Esophagus muscularis mucosa (tissue), 4 donors: ENCODE measurements around the gene DUSP18. TPM values are rescaled to one million over a fixed set of nuclear protein-coding genes. Genes with fewer than 3 reads are reported as not detected.
"Not testable (repeated sequence)": the region's sequence is repeated elsewhere in the genome, so short reads cannot be mapped to it uniquely, and the experiment has no call there.

Experiments
- DNase-seq: peaks from one replicate; pipeline ENCODE4 v3.0.0-alpha.2; 2017; ENCODE audit errors: extremely low spot score
- H3K27ac ChIP-seq, 4 donors: fragments of 200-600 bp; sonication (generic); replicated peaks in 1 of 4; 1 replicate in 3 of 4; 2 replicates in 1 of 4; pipeline ENCODE4 v1.5.1; 2016 to 2019; ENCODE audit warnings: mild to moderate bottlenecking in 1 of 4
- H3K27me3 ChIP-seq, 4 donors: fragments of 200-600 bp; sonication (generic); one replicate each; pipeline versions ENCODE4 v1.5.1 to v1.6.0; 2016 to 2019
- H3K36me3 ChIP-seq, 4 donors: fragments of 200-600 bp; sonication (generic); one replicate each; pipeline ENCODE4 v1.5.1; 2016 to 2019
- H3K4me1 ChIP-seq, 4 donors: fragments of 200-600 bp; sonication (generic); one replicate each; pipeline ENCODE4 v1.5.1; 2016 to 2019
- H3K4me3 ChIP-seq, 4 donors: fragments of 200-600 bp; sonication (generic); 1 replicate in 2 of 4; 2 replicates in 2 of 4; pipeline ENCODE4 v1.5.1; 2016 to 2019; ENCODE audit warnings: mild to moderate bottlenecking in 4 of 4, moderate library complexity in 1 of 4
- H3K9me3 ChIP-seq, 4 donors: fragments of 200-600 bp; sonication (generic); 1 replicate in 3 of 4; 2 replicates in 1 of 4; pipeline ENCODE4 v1.5.1; 2016 to 2019
- EP300 ChIP-seq: sonication (generic); formaldehyde crosslinking; IDR thresholded peaks from one replicate; pipeline ENCODE4 v1.6.1; 2017; ENCODE audit warnings: antibody characterized with exemption
- POLR2A ChIP-seq: fragments of 450-650 bp; IDR thresholded peaks from one replicate; pipeline ENCODE4 v1.6.1; 2017; ENCODE audit warnings: antibody characterized with exemption, moderate library complexity, mild to moderate bottlenecking, low read depth
- POLR2AphosphoS5 ChIP-seq, 2 donors: sonication (generic); formaldehyde crosslinking; IDR thresholded peaks; one replicate each; pipeline ENCODE4 v1.6.1; 2017; ENCODE audit warnings: antibody characterized with exemption in 2 of 2
- WGBS: methylation state at CpG from one replicate; pipeline ENCODE4 v1.1.5; 2018; 5-methylcytosine and 5-hydroxymethylcytosine counted together
- intact Hi-C: fragments of 100-400 bp; cut with DNase I; formaldehyde crosslinking; loops from one replicate; pipeline ENCODE4 v1.15.1; 2023
- total RNA-seq, 4 donors: library from RNA; depleted of rRNA; stranded (reverse); fragments of >200 nt; gene quantifications; one replicate each; pipeline versions ENCODE4 v1.1.0 to v1.2.1, GENCODE V29; 2016
- TF ChIP-seq, protein P1 (sequence below), 3 experiments: fragments of 200-600 bp in 2 of 3; fragments of 450-650 bp in 1 of 3; sonication (generic) in 2 of 3; IDR thresholded peaks; one replicate each; pipeline ENCODE4 v1.5.1; 2017 to 2019; ENCODE audit warnings: antibody characterized with exemption in 3 of 3, mild to moderate bottlenecking in 2 of 3, moderate library complexity in 1 of 3

DUSP18 gene
- total RNA-seq, 4 donors from 2014 or later, result 6.5 to 11.5 (median 9.8) TPM

DNA sequence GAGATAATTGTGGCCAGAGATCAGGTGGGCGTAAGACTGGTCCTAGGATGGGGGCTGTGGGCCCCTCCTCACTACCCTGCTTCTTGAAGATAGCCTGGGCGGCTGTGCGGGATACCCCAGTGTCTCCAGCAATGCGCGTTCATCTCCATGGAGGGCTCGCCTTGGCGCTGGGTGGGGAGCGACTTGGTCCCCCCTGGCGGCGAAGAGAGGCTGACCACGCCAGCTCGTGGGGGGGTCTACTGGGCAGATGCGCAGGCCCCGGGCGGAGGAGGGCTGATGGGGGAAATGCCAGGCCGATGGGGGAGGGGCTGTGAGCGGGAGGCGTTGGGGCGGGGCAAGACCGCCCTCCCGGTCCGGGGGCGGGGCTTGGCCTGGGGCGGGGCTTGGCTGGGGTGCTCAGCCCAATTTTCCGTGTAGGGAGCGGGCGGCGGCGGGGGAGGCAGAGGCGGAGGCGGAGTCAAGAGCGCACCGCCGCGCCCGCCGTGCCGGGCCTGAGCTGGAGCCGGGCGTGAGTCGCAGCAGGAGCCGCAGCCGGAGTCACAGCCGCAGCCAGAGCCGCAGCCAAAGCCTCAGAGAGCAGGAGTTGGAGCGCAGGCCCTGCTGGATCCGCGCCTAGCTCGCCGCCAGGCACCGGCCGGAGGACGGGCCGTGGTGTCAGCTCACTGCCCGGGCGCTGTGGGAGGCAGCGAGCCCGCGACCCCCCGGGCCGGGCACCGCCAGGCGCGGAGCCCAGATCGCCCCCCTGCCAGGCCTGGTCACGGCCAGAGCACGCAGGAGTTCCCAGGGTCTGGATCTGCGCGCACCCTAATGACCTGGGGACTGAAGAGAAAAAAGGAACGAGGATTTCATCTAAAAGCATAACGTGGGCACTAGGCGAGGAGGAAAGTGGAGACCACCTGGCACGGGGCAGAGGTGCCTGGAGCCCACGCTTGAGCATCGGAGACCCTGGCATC lies 32.1 kb downstream of the DUSP18 start, which contains the start of gene SLC35E4:
Gene SLC35E4, plus strand, starts transcription at position 509 of the 953 bp plus-strand sequence. CDS start 670 bp downstream, outside the sequence.
- Histone ChIP-seq H3K4me1 (peaks cover 30 to 51% (median 48%) of the 10 kb centered on the region in 4 donors), H3K9me3 (no peaks in the 10 kb centered on the region), H3K36me3 (no peaks in the 10 kb centered on the region), H3K27ac (peak within 1 kb of the TSS; percentile 91 to 95 (median 93)), H3K27me3 (no peaks in the 10 kb centered on the region), H3K4me3 (peak within 1 kb of the TSS; percentile 75 to 83 (median 78))
- TF ChIP-seq, protein P1, sequence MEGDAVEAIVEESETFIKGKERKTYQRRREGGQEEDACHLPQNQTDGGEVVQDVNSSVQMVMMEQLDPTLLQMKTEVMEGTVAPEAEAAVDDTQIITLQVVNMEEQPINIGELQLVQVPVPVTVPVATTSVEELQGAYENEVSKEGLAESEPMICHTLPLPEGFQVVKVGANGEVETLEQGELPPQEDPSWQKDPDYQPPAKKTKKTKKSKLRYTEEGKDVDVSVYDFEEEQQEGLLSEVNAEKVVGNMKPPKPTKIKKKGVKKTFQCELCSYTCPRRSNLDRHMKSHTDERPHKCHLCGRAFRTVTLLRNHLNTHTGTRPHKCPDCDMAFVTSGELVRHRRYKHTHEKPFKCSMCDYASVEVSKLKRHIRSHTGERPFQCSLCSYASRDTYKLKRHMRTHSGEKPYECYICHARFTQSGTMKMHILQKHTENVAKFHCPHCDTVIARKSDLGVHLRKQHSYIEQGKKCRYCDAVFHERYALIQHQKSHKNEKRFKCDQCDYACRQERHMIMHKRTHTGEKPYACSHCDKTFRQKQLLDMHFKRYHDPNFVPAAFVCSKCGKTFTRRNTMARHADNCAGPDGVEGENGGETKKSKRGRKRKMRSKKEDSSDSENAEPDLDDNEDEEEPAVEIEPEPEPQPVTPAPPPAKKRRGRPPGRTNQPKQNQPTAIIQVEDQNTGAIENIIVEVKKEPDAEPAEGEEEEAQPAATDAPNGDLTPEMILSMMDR (IDR thresholded peaks at IDR 0.05), result peak in 2 of 3 experiments; percentile 22 to 31
- TF ChIP-seq POLR2A (peak; percentile 55), POLR2AphosphoS5 (IDR thresholded peaks at IDR 0.05) (peak; percentile 74 to 87), EP300 (no peak)
- intact Hi-C loops, result loop anchor here (1.0 to 2.0 kb wide), 2 partner anchors 31 to 285 kb away; partner anchors contain the start of gene DUSP18
- 0% methylated on average over 16 of the region's 75 CpGs for WGBS
- peak; percentile 97 for DNase-seq

DNA sequence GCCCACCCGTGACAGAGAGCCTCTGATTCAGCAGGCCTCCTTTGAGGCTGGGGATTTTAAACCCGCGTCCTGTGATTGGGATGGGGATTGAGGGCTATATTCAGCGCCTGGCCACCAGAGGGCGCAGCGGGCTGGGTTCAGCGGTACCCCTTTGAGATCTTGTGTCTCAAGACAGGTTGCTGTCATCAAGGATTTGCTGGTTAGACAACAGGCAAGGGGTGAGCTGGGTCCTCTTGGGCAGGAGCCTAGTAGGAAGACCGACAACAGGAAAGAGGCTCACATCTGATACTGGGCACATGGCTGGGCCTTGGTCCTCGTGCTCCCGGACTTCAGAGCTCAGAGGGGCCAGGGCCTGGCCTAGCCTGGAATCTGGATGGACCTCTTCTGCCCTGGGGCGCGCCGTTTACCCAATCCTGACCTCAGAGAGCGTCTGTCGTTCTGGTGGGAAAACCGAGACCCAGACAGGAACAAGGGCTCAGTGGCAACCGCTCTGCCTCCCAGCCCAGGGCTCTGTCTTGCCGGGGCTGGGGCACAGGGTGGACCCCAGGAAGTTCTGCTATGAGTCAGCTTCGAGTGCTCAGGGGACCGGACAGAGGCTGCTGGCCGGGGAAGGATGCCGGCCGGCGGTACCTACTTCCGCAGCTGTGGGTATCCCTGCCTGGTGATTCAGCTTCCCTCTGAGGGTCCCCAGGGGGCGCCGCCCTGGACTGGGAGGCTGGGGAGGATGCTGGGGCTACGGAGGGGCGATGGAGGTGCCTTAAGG lies 33.0 kb downstream of the DUSP18 start:
- peak overlapping the region; percentile 91 to 95 (median 93) for H3K27ac ChIP-seq
- intact Hi-C loops, result loop anchor here (1.0 to 2.0 kb wide), 3 partner anchors 32 to 286 kb away; partner anchors contain the start of gene DUSP18
- H3K36me3 ChIP-seq, result no peaks in the 10 kb centered on the region
- WGBS, result 18% methylated on average over 12 of the region's 29 CpGs
- H3K4me1 ChIP-seq, result peaks cover 28 to 48% (median 47%) of the 10 kb centered on the region in 4 donors
- peak; percentile 97 for DNase-seq
- no peaks in the 10 kb centered on the region for H3K27me3 ChIP-seq
- H3K9me3 ChIP-seq, result no peaks in the 10 kb centered on the region
- H3K4me3 ChIP-seq, result peak overlapping the region; percentile 75 to 83 (median 78)
- TF ChIP-seq POLR2AphosphoS5 (IDR thresholded peaks at IDR 0.05), result peak; percentile 33 to 72
- TF ChIP-seq, protein P1 (IDR thresholded peaks at IDR 0.05), result peak; percentile 96 to 98 (median 96)
- TF ChIP-seq EP300, result no peak
- TF ChIP-seq POLR2A, result no peak

- peaks cover 12 to 26% (median 22%) of the 10 kb centered on the region in 4 donors for H3K4me1 ChIP-seq
- intact Hi-C loops, H3K27me3 ChIP-seq, H3K9me3 ChIP-seq, H3K36me3 ChIP-seq, H3K27ac ChIP-seq, DNase-seq, H3K4me3 ChIP-seq: not testable (repeated sequence)
- WGBS, result 87% methylated on average over 11 of the region's 31 CpGs
These were observed 36.2 kb downstream of the DUSP18 start for GRCh38 chr22:30631469-30631868.

- 85% methylated on average over 3 of the region's 4 CpGs for WGBS
- intact Hi-C loops, result no loop called here
- DNase-seq, result no peak
- Histone ChIP-seq H3K4me1 (peaks cover 0 to 5% (median 0%) of the 10 kb centered on the region in 4 donors), H3K36me3 (peaks cover 0 to 28% (median 9%) of the 10 kb centered on the region in 4 donors), H3K27ac (no peak overlapping the region), H3K4me3 (no peak overlapping the region), H3K27me3 (no peaks in the 10 kb centered on the region), H3K9me3 (no peaks in the 10 kb centered on the region)
- TF ChIP-seq POLR2A (no peak), EP300 (no peak), POLR2AphosphoS5 (IDR thresholded peaks at IDR 0.05) (no peak)
- TF ChIP-seq, protein P1 (IDR thresholded peaks at IDR 0.05), result no peak
These were observed 39.2 kb downstream of the DUSP18 start for GRCh38 chr22:30628491-30628890.
